ENCODE results near the gene B4GALNT1. TPM values are rescaled to one million over a fixed set of nuclear protein-coding genes. Genes with fewer than 3 reads are reported as not detected.
A peak's percentile ranks its signal among the peaks of the same experiment; 100 is the strongest.

B4GALNT1 gene
- total and polyA plus RNA-seq, 9 of the 15 experiments (the other 6 are each of a cell fraction or from before 2014, with no cell fraction given), result 1.0 to 32.2 (median 9.8) TPM

- ChIA-PET POLR2A (interaction anchor here (1.3 kb wide), 1 partner anchor 99 kb away, joined by 6 read pairs; the partner anchor contains the start of gene DDIT3), CTCF (ENCODE audit: low intra/inter-chr PET ratio) (no interaction called here)
- Histone ChIP-seq H3K27me3 (ENCODE audit: control insufficient read depth in 2 of 2, insufficient read depth in 2 of 2, low read length in 2 of 2) (no peaks in the 10 kb centered on the region), H3K9me1 (ENCODE audit: control insufficient read depth, insufficient read depth, low read length) (peaks cover under 1% of the 10 kb centered on the region), H3K36me3 (ENCODE audit: control insufficient read depth, insufficient read depth, low read length) (peaks cover 16% of the 10 kb centered on the region; the same call in 2 of the 3 replicates), H4K20me1 (replicated peaks; ENCODE audit: control insufficient read depth, insufficient read depth, low read length) (no peaks in the 10 kb centered on the region), H3K4me2 (ENCODE audit: insufficient read depth, low read length) (no peak overlapping the region), H3K27ac (ENCODE audit: extremely low read depth, low read depth, low read length) (no peak overlapping the region), H3K79me2 (ENCODE audit: control insufficient read depth, insufficient read depth, low read length) (no peaks in the 10 kb centered on the region), H3K4me3 (no peak overlapping the region), H3K9me3 (replicated peaks; ENCODE audit: control insufficient read depth, insufficient read depth, low read depth, low read length) (no peaks in the 10 kb centered on the region), H2AFZ (ENCODE audit: low read depth, low read length) (no peak overlapping the region), H3K9ac (ENCODE audit: insufficient read depth in 1 of 2, low read depth in 2 of 2, low read length in 2 of 2) (peak overlapping the region in 1 of 2 experiments; percentile 13; a peak in 1 of 4 replicates), H3K4me1 (replicated peaks in 1 of 2; ENCODE audit: control insufficient read depth in 2 of 2, insufficient read depth in 2 of 2, low read length in 2 of 2) (peaks cover 37 to 46% of the 10 kb centered on the region in 2 experiments)
- intact Hi-C loops (cut with micrococcal nuclease) (no loop called here), in situ Hi-C loops (cut with MboI) (no loop called here)
- DNase-seq (ENCODE audit: extremely low read depth in 1 of 4, low spot score in 3 of 4) (no peak), ATAC-seq (no peak), FAIRE-seq (no peak)
- WGBS (ENCODE audit: insufficient coverage, low coverage, missing lambda C conversion rate), result 62% methylated on average over 12 of the region's 16 CpGs
- no TSS peak for BruUV-seq (replicated peaks)
- TF ChIP-seq RAD51 (IDR thresholded peaks at IDR 0.05; ENCODE audit: borderline replicate concordance, low read depth) (no peak), TBL1XR1 (IDR thresholded peaks at IDR 0.05; ENCODE audit: low read length in 2 of 2) (no peak), CHD2 (IDR thresholded peaks at IDR 0.05; ENCODE audit: low read depth, low read length) (no peak), NFATC3 (IDR thresholded peaks at IDR 0.05) (no peak), PHB (CRISPR knock-in tag; IDR thresholded peaks at IDR 0.05) (no peak), KHSRP (IDR thresholded peaks at IDR 0.05) (no peak), ZZZ3 (IDR thresholded peaks at IDR 0.05) (no peak), RBM15 (IDR thresholded peaks at IDR 0.05; ENCODE audit: insufficient read depth, low read length) (no peak), ELF1 (tag; IDR thresholded peaks at IDR 0.05) (no peak), E2F4 (CRISPR knock-in tag; IDR thresholded peaks at IDR 0.05; ENCODE audit: low read depth) (no peak), SIN3B (IDR thresholded peaks at IDR 0.05; ENCODE audit: low read depth) (no peak), ZNF239 (CRISPR knock-in tag; IDR thresholded peaks at IDR 0.05) (no peak), SIRT6 (IDR thresholded peaks at IDR 0.05; ENCODE audit: low read depth, low read length) (no peak), ZNF707 (CRISPR knock-in tag; conservative IDR thresholded peaks at IDR 0.05) (no peak), HDAC8 (tag; IDR thresholded peaks at IDR 0.05) (no peak)
Measured at GRCh38 chr12:57618966-57619433, 14.0 kb downstream of the B4GALNT1 start.
